Uterus (tissue), 4 donors: ENCODE results near the gene SIRT2. TPM values are rescaled to one million over a fixed set of nuclear protein-coding genes. Genes with fewer than 3 reads are reported as not detected.

Experiments used
- DNase-seq, 2 donors: peaks; one replicate each; pipeline ENCODE4 v3.0.0-alpha.2; 2019 to 2020
- H3K27ac ChIP-seq, 2 donors: fragments of 200-600 bp; sonication (generic); 1 replicate in 1 of 2; 2 replicates in 1 of 2; pipeline ENCODE4 v1.5.1; 2016 to 2018
- H3K27me3 ChIP-seq, 2 donors: fragments of 200-600 bp; sonication (generic); one replicate each; pipeline ENCODE4 v1.5.1; 2018 to 2019; ENCODE audit warnings: control low read depth in 1 of 2
- H3K36me3 ChIP-seq, 2 donors: fragments of 200-600 bp; sonication (generic); one replicate each; pipeline ENCODE4 v1.5.1; 2019; ENCODE audit warnings: control low read depth in 1 of 2
- H3K4me1 ChIP-seq, 2 donors: fragments of 200-600 bp; sonication (generic); one replicate each; pipeline ENCODE4 v1.5.1; 2018 to 2019; ENCODE audit warnings: control low read depth in 1 of 2
- H3K4me3 ChIP-seq, 2 donors: fragments of 200-600 bp; sonication (generic); 1 replicate in 1 of 2; 2 replicates in 1 of 2; pipeline ENCODE4 v1.5.1; 2018 to 2019; ENCODE audit warnings: mild to moderate bottlenecking in 1 of 2
- H3K9me3 ChIP-seq, 2 donors: fragments of 200-600 bp; sonication (generic); one replicate each; pipeline ENCODE4 v1.5.1; 2019; ENCODE audit warnings: control low read depth in 1 of 2
- POLR2A ChIP-seq, 2 donors: fragments of 450-650 bp; IDR thresholded peaks; one replicate each; pipeline ENCODE4 v1.6.1; 2016; ENCODE audit warnings: antibody characterized with exemption in 2 of 2, mild to moderate bottlenecking in 1 of 2, moderate library complexity in 1 of 2
- intact Hi-C: fragments of 100-400 bp; cut with DNase I; formaldehyde crosslinking; loops from one replicate; pipeline ENCODE4 v1.15.1; 2023; ENCODE audit warnings: low total_unique reads
- total RNA-seq, 4 donors: library from RNA; depleted of rRNA in 3 of 4; stranded (reverse); fragments of >200 nt in 3 of 4; gene quantifications; one replicate each; pipeline versions ENCODE4 v1.1.0 to v1.2.4, GENCODE V29; 2014 to 2023
- TF ChIP-seq, protein P1 (sequence below), 4 experiments: fragments of 200-600 bp in 2 of 4; fragments of 450-650 bp in 2 of 4; sonication (generic) in 2 of 4; IDR thresholded peaks; one replicate each; pipeline ENCODE4 v1.5.1; 2016 to 2019; ENCODE audit warnings: antibody characterized with exemption in 4 of 4, mild to moderate bottlenecking in 2 of 4, moderate library complexity in 1 of 4
- donor health status: DM: yes; HTN: yes; CAD: no.

Gene SIRT2
- total RNA-seq, 4 donors from 2014 or later: 46.0 to 171 (median 80.2) TPM

GRCh38 chr19:38898788-38899446, 501 bp downstream of the SIRT2 start:
- Histone ChIP-seq H3K27me3 (no peaks in the 10 kb centered on the region), H3K36me3 (no peaks in the 10 kb centered on the region), H3K4me1 (peaks cover 0 to 6% of the 10 kb centered on the region in 2 donors), H3K27ac (peak overlapping the region; percentile 74 to 84), H3K9me3 (no peaks in the 10 kb centered on the region), H3K4me3 (peak overlapping the region; percentile 62 to 92)
- DNase-seq: peak in 1 of 2 donors; percentile 31
- intact Hi-C loops: no loop called here
- TF ChIP-seq, protein P1, sequence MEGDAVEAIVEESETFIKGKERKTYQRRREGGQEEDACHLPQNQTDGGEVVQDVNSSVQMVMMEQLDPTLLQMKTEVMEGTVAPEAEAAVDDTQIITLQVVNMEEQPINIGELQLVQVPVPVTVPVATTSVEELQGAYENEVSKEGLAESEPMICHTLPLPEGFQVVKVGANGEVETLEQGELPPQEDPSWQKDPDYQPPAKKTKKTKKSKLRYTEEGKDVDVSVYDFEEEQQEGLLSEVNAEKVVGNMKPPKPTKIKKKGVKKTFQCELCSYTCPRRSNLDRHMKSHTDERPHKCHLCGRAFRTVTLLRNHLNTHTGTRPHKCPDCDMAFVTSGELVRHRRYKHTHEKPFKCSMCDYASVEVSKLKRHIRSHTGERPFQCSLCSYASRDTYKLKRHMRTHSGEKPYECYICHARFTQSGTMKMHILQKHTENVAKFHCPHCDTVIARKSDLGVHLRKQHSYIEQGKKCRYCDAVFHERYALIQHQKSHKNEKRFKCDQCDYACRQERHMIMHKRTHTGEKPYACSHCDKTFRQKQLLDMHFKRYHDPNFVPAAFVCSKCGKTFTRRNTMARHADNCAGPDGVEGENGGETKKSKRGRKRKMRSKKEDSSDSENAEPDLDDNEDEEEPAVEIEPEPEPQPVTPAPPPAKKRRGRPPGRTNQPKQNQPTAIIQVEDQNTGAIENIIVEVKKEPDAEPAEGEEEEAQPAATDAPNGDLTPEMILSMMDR (IDR thresholded peaks at IDR 0.05): no peak
- TF ChIP-seq POLR2A (IDR thresholded peaks at IDR 0.05): no peak

- intact Hi-C loops: no loop called here
- Histone ChIP-seq H3K36me3 (no peaks in the 10 kb centered on the region), H3K4me3 (no peak overlapping the region), H3K27ac (no peak overlapping the region), H3K4me1 (peaks cover 0 to 6% of the 10 kb centered on the region in 2 donors), H3K27me3 (no peaks in the 10 kb centered on the region), H3K9me3 (no peaks in the 10 kb centered on the region)
- no peak for DNase-seq
- TF ChIP-seq, protein P1 (IDR thresholded peaks at IDR 0.05): no peak
- no peak for TF ChIP-seq POLR2A (IDR thresholded peaks at IDR 0.05)
These were observed 4.5 kb downstream of the SIRT2 start for GRCh38 chr19:38894968-38895367.

DNA sequence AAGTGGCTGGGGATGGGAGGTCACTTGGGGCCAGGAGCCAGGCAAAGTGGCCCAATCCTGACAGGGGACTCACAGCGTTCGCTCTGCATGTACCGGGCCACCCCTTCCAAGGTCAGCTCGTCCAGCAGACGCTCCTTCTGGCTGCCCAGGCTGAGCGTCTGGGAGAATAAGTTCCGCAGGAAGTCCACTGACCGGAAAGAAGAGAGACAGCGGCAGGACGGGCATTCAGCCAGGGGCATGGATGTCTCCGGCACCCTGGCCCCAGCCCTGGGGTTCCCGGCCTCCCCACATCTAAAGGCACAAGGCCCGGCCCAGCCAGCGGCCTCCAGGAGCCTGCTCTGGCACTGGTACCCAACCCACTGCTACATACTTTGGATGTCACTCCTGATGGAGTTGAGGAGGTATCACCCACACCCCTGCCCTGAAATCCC, 6.1 kb downstream of the SIRT2 start:
- Histone ChIP-seq H3K27me3 (no peaks in the 10 kb centered on the region), H3K4me1 (peaks cover 0 to 5% of the 10 kb centered on the region in 2 donors), H3K9me3 (no peaks in the 10 kb centered on the region), H3K36me3 (no peaks in the 10 kb centered on the region), H3K27ac (no peak overlapping the region), H3K4me3 (no peak overlapping the region)
- TF ChIP-seq POLR2A (IDR thresholded peaks at IDR 0.05): no peak
- TF ChIP-seq, protein P1 (IDR thresholded peaks at IDR 0.05): no peak
- DNase-seq: no peak
- intact Hi-C loops: no loop called here

DNA sequence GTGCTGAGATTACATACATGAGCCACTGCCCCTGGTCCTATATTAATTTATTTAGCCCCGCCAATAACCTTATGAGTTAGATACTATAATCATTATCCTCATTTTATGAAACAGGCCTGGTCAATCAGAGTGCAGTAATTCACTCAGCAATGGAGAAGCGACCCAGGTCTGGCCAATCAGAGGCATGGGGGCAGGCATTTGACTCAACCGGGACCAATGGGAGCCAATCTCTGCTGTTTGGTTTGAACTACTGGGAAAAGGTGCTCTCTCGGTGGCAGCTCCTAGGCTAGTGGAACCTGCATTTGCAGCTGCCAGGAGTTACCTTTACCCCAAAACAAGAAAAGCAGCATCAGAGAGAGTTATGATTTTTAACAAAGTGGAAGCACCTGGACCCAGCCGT, 6.6 kb downstream of the SIRT2 start:
- H3K9me3 ChIP-seq: no peaks in the 10 kb centered on the region
- H3K27me3 ChIP-seq: no peaks in the 10 kb centered on the region
- H3K4me1 ChIP-seq: no peaks in the 10 kb centered on the region
- no peak overlapping the region for H3K4me3 ChIP-seq
- TF ChIP-seq, protein P1 (IDR thresholded peaks at IDR 0.05): no peak
- no peak for TF ChIP-seq POLR2A (IDR thresholded peaks at IDR 0.05)
- DNase-seq: no peak
- intact Hi-C loops: no loop called here
- no peaks in the 10 kb centered on the region for H3K36me3 ChIP-seq
- H3K27ac ChIP-seq: no peak overlapping the region

- no peak for DNase-seq
- Histone ChIP-seq H3K4me1 (no peaks in the 10 kb centered on the region), H3K4me3 (no peak overlapping the region)
These were observed 7.6 kb downstream of the SIRT2 start for GRCh38 chr19:38891771-38892170.

More at GRCh38 chr19:38891771-38892170, 7.6 kb downstream of the SIRT2 start:
- no peaks in the 10 kb centered on the region for H3K27me3 ChIP-seq
- no peaks in the 10 kb centered on the region for H3K9me3 ChIP-seq
- H3K36me3 ChIP-seq: no peaks in the 10 kb centered on the region
- no peak for TF ChIP-seq POLR2A (IDR thresholded peaks at IDR 0.05)
- TF ChIP-seq, protein P1 (IDR thresholded peaks at IDR 0.05): no peak
- no peak overlapping the region for H3K27ac ChIP-seq
- intact Hi-C loops: no loop called here
